ENCODE results near the gene CCDC85A.

DNA sequence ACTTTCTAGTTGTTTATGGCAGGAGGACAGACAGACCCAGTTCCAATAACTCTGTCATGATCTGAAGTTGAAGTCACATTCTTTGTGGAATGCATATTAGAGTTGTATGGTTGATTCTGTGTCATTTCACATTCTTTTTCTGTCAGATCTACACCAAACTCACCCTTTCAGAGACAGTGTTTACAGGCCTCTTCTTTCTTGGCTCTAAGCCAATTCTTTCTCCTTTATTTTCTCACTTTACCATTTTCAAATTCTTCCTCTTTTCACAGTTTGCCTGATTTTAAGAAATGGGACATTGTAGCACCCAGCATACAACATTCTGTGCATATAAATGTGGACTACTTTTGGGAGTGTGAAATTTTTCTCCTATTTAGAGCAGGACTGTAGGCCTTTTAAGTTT is 103.7 kb downstream of the CCDC85A start:
- TF ChIP-seq, protein P1, sequence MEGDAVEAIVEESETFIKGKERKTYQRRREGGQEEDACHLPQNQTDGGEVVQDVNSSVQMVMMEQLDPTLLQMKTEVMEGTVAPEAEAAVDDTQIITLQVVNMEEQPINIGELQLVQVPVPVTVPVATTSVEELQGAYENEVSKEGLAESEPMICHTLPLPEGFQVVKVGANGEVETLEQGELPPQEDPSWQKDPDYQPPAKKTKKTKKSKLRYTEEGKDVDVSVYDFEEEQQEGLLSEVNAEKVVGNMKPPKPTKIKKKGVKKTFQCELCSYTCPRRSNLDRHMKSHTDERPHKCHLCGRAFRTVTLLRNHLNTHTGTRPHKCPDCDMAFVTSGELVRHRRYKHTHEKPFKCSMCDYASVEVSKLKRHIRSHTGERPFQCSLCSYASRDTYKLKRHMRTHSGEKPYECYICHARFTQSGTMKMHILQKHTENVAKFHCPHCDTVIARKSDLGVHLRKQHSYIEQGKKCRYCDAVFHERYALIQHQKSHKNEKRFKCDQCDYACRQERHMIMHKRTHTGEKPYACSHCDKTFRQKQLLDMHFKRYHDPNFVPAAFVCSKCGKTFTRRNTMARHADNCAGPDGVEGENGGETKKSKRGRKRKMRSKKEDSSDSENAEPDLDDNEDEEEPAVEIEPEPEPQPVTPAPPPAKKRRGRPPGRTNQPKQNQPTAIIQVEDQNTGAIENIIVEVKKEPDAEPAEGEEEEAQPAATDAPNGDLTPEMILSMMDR (IDR thresholded peaks at IDR 0.05; ENCODE audit: control extremely low read depth in 1 of 3, insufficient read depth in 1 of 3, low read depth in 1 of 3, low read length in 3 of 3) = no peak
- TF ChIP-seq EZH2 (IDR thresholded peaks at IDR 0.05; ENCODE audit: low read depth, low read length, severe bottlenecking) (no peak), SP1 (IDR thresholded peaks at IDR 0.05; ENCODE audit: low read depth, low read length) (no peak), EP300 (IDR thresholded peaks at IDR 0.05; ENCODE audit: borderline replicate concordance in 1 of 2, low read depth in 2 of 2, low read length in 2 of 2) (no peak), JUND (IDR thresholded peaks at IDR 0.05; ENCODE audit: low read length) (no peak), RFX5 (IDR thresholded peaks at IDR 0.05; ENCODE audit: borderline replicate concordance, low read depth, low read length) (no peak), POLR2A (IDR thresholded peaks at IDR 0.05; ENCODE audit: control extremely low read depth in 1 of 2, low read depth in 2 of 2, low read length in 2 of 2) (no peak), YY1 (IDR thresholded peaks at IDR 0.05; ENCODE audit: low read depth, low read length) (no peak), SP2 (IDR thresholded peaks at IDR 0.05; ENCODE audit: low read length) (no peak), CBX5 (IDR thresholded peaks at IDR 0.05; ENCODE audit: low read depth, low read length) (no peak)

All from H1 (cell line).